HEK293T (cell line): ENCODE data around the gene SYNE4.

Experiments
- ARNT ChIP-seq: fragments of 450-650 bp; IDR thresholded peaks from 2 replicates; pipeline ENCODE4 v1.6.1; 2017; ENCODE audit warnings: mild to moderate bottlenecking
- BHLHE40 ChIP-seq: fragments of 450-650 bp; IDR thresholded peaks from 2 replicates; pipeline ENCODE4 v1.6.1; 2016; ENCODE audit warnings: mild to moderate bottlenecking, moderate library complexity, borderline replicate concordance
- CTBP1 ChIP-seq: fragments of 450-650 bp; IDR thresholded peaks from 2 replicates; pipeline ENCODE4 v1.6.1; 2016; ENCODE audit warnings: borderline replicate concordance
- HDGF ChIP-seq: fragments of 450-650 bp; IDR thresholded peaks from 2 replicates; pipeline ENCODE4 v1.6.1; 2017; ENCODE audit warnings: antibody characterized with exemption, borderline replicate concordance
- NFRKB ChIP-seq: fragments of 450-650 bp; IDR thresholded peaks from 2 replicates; pipeline ENCODE4 v1.6.1; 2016; ENCODE audit warnings: mild to moderate bottlenecking, moderate library complexity
- SUZ12 ChIP-seq: fragments of 450-650 bp; IDR thresholded peaks from 2 replicates; pipeline ENCODE4 v1.6.1; 2016; ENCODE audit warnings: mild to moderate bottlenecking
- TARDBP ChIP-seq: fragments of 450-650 bp; IDR thresholded peaks from 2 replicates; pipeline ENCODE4 v1.6.1; 2016
- ZNF384 ChIP-seq: fragments of 450-650 bp; IDR thresholded peaks from 2 replicates; pipeline ENCODE4 v1.6.1; 2016

- no peak for TF ChIP-seq CTBP1
- TF ChIP-seq HDGF: no peak
- no peak for TF ChIP-seq NFRKB
- TF ChIP-seq TARDBP: no peak
- no peak for TF ChIP-seq SUZ12
- TF ChIP-seq ARNT: no peak
- no peak for TF ChIP-seq BHLHE40
- TF ChIP-seq ZNF384: no peak
Observed at GRCh38 chr19:35986664-35987570, 21.7 kb downstream of the SYNE4 start.
